Breast epithelium (tissue), 3 donors: ENCODE results near the gene GNB5.

Source experiments
- POLR2A ChIP-seq: fragments of 450-650 bp; IDR thresholded peaks from one replicate; pipeline ENCODE4 v1.6.1; 2016; ENCODE audit warnings: antibody characterized with exemption, mild to moderate bottlenecking, moderate library complexity
- POLR2AphosphoS5 ChIP-seq, 3 donors: sonication (generic); formaldehyde crosslinking; IDR thresholded peaks; one replicate each; pipeline ENCODE4 v1.6.1; 2017; ENCODE audit warnings: antibody characterized with exemption in 3 of 3
- TF ChIP-seq, protein P1 (sequence below), 3 donors: fragments of 450-650 bp; IDR thresholded peaks; one replicate each; pipeline ENCODE4 v1.5.1; 2016 to 2017; ENCODE audit warnings: antibody characterized with exemption in 3 of 3, mild to moderate bottlenecking in 3 of 3, moderate library complexity in 3 of 3

DNA sequence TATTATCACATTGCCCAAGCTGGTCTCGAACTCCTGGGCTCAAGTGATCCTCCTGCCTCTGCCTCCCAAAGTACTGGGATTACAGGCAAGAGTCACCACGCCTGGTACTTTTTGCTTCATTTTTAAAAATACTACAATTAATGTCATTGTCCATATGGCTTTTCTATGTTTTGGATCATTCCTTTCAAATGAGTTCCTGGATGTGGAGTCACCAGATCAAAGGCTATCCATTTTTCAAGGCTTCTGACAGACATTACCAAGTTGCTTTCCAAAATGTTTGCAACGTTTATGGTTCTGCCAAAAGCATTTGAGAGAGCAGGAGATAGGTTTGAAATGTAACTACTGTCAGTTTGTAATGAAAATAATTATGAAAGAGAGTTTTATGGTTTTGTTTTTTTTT, 44.4 kb downstream of the GNB5 start:
- TF ChIP-seq POLR2AphosphoS5 (IDR thresholded peaks at IDR 0.05), result no peak
- TF ChIP-seq, protein P1, sequence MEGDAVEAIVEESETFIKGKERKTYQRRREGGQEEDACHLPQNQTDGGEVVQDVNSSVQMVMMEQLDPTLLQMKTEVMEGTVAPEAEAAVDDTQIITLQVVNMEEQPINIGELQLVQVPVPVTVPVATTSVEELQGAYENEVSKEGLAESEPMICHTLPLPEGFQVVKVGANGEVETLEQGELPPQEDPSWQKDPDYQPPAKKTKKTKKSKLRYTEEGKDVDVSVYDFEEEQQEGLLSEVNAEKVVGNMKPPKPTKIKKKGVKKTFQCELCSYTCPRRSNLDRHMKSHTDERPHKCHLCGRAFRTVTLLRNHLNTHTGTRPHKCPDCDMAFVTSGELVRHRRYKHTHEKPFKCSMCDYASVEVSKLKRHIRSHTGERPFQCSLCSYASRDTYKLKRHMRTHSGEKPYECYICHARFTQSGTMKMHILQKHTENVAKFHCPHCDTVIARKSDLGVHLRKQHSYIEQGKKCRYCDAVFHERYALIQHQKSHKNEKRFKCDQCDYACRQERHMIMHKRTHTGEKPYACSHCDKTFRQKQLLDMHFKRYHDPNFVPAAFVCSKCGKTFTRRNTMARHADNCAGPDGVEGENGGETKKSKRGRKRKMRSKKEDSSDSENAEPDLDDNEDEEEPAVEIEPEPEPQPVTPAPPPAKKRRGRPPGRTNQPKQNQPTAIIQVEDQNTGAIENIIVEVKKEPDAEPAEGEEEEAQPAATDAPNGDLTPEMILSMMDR (IDR thresholded peaks at IDR 0.05), result no peak
- no peak for TF ChIP-seq POLR2A
